GM23338 (cell line): ENCODE results near the gene PRCC. TPM values are rescaled to one million over a fixed set of nuclear protein-coding genes. Genes with fewer than 3 reads are reported as not detected.
A peak's percentile ranks its signal among the peaks of the same experiment; 100 is the strongest.

Experiments used
- ATAC-seq: fragments of 200-7000 bp; cut with Tn5 transposase; 3 replicates; pipeline ENCODE4 v1.9.1; 2020
- DNase-seq: peaks from one replicate; pipeline ENCODE4 v3.0.0-alpha.2; 2015; ENCODE audit warnings: low spot score
- H2AFZ ChIP-seq: fragments of 200-600 bp; sonication (generic); 2 replicates; pipeline ENCODE4 v1.8.0; 2016; ENCODE audit warnings: antibody characterized with exemption, mild to moderate bottlenecking, moderate library complexity
- H3F3A ChIP-seq: fragments of 200-600 bp; sonication (generic); replicated peaks from 2 replicates; pipeline ENCODE4 v1.8.0; 2017; ENCODE audit warnings: antibody characterized with exemption, mixed run types, low read depth
- H3K27ac ChIP-seq: fragments of 200-600 bp; sonication (generic); 2 replicates; pipeline ENCODE4 v1.6.1; 2016; ENCODE audit warnings: low read depth
- H3K27me3 ChIP-seq: fragments of 200-600 bp; sonication (generic); 2 replicates; pipeline ENCODE4 v1.8.0; 2016; ENCODE audit warnings: mild to moderate bottlenecking, mixed run types, moderate library complexity; ENCODE audit not compliant: insufficient read depth
- H3K36me3 ChIP-seq: fragments of 200-600 bp; sonication (generic); 2 replicates; pipeline ENCODE4 v1.8.0; 2016; ENCODE audit warnings: mild to moderate bottlenecking; ENCODE audit not compliant: insufficient read depth
- H3K4me1 ChIP-seq: fragments of 200-600 bp; sonication (generic); 2 replicates; pipeline ENCODE4 v1.8.0; 2016; ENCODE audit warnings: mild to moderate bottlenecking, moderate library complexity; ENCODE audit not compliant: insufficient read depth
- H3K4me2 ChIP-seq: fragments of 200-600 bp; sonication (generic); 2 replicates; pipeline ENCODE4 v1.7.1; 2017; ENCODE audit warnings: mixed run types
- H3K4me3 ChIP-seq: fragments of 200-600 bp; sonication (generic); 2 replicates; pipeline ENCODE4 v1.6.1; 2016; ENCODE audit warnings: mixed run types
- H3K79me2 ChIP-seq: fragments of 200-600 bp; sonication (generic); replicated peaks from 2 replicates; pipeline ENCODE4 v1.8.0; 2017; ENCODE audit warnings: mild to moderate bottlenecking; ENCODE audit not compliant: insufficient read depth
- H3K9me2 ChIP-seq: fragments of 200-600 bp; sonication (generic); 2 replicates; pipeline ENCODE4 v1.8.0; 2017; ENCODE audit not compliant: insufficient read depth
- H4K20me1 ChIP-seq: fragments of 200-600 bp; sonication (generic); replicated peaks from 2 replicates; pipeline ENCODE4 v1.8.0; 2017; ENCODE audit warnings: mild to moderate bottlenecking; ENCODE audit not compliant: insufficient read depth
- H3K27ac Mint-ChIP-seq: 2 replicates; pipeline ENCODE4 v1.8.0; 2020; ENCODE audit warnings: inconsistent platforms, mild to moderate bottlenecking, moderate library complexity, mixed read lengths
- H3K27me3 Mint-ChIP-seq: 3 replicates; pipeline ENCODE4 v1.8.0; 2022; ENCODE audit warnings: low read depth, mild to moderate bottlenecking, moderate library complexity, mixed read lengths, inconsistent platforms; ENCODE audit not compliant: insufficient read depth, poor library complexity
- H3K36me3 Mint-ChIP-seq: 3 replicates; pipeline ENCODE4 v1.8.0; 2021; ENCODE audit warnings: low read depth, mild to moderate bottlenecking, inconsistent platforms, moderate library complexity, mixed read lengths
- H3K4me1 Mint-ChIP-seq: 3 replicates; pipeline ENCODE4 v1.8.0; 2020; ENCODE audit warnings: mild to moderate bottlenecking, inconsistent platforms, mixed read lengths
- H3K4me3 Mint-ChIP-seq: 3 replicates; pipeline ENCODE4 v1.8.0; 2021; ENCODE audit warnings: moderate library complexity, mild to moderate bottlenecking, inconsistent platforms, mixed read lengths
- H3K9me3 Mint-ChIP-seq: 3 replicates; pipeline ENCODE4 v1.8.0; 2020; ENCODE audit warnings: moderate library complexity, mild to moderate bottlenecking, inconsistent platforms, mixed read lengths
- CREB1 ChIP-seq: fragments of 250-450 bp; sonication (Bioruptor Pico); IDR thresholded peaks from 2 replicates; pipeline ENCODE4 v1.5.0; 2020; ENCODE audit warnings: low read depth, mild to moderate bottlenecking, moderate library complexity
- EZH2 ChIP-seq: fragments of 200-600 bp; sonication (generic); IDR thresholded peaks from one replicate; pipeline ENCODE4 v1.8.0; 2017; ENCODE audit warnings: antibody characterized with exemption, mild to moderate bottlenecking, low read depth; ENCODE audit not compliant: unreplicated experiment
- JUNB ChIP-seq: IDR thresholded peaks from one replicate; pipeline ENCODE4 v1.6.1; 2016; ENCODE audit warnings: antibody characterized with exemption; ENCODE audit not compliant: unreplicated experiment
- NANOG ChIP-seq: IDR thresholded peaks from 2 replicates; pipeline ENCODE4 v1.6.1; 2016; ENCODE audit warnings: antibody characterized with exemption, borderline replicate concordance
- ZNF114 ChIP-seq: fragments of 250-450 bp; sonication (Bioruptor Pico); IDR thresholded peaks from 2 replicates; pipeline ENCODE4 v1.5.0; 2020; ENCODE audit warnings: mild to moderate bottlenecking, moderate library complexity
- polyA plus RNA-seq: library from polyadenylated mRNA; unstranded; fragments of >200 nt; fragmentation: Nextera tagmentation; extraction: Ambion mirVana; gene quantifications from 2 replicates; pipeline ENCODE4 v1.2.1, GENCODE V29; 2016
- total RNA-seq: library from RNA; depleted of rRNA; stranded (reverse); fragments of >200 nt; shearing (Covaris generic); gene quantifications from 2 replicates; pipeline ENCODE4 v1.2.3, GENCODE V29; 2014
- TF ChIP-seq, protein P1 (sequence below), 2 experiments: fragments of 200-600 bp in 1 of 2; sonication (generic) in 1 of 2; conservative IDR thresholded peaks; 2 replicates each; pipeline versions ENCODE4 v1.5.1 to v1.6.1; 2016 to 2017; ENCODE audit warnings: antibody characterized with exemption in 2 of 2, low read depth in 2 of 2, mild to moderate bottlenecking in 2 of 2, moderate library complexity in 1 of 2

PRCC gene
- total and polyA plus RNA-seq, 2 experiments from 2014 or later = 66.2 to 72.9 TPM

DNA sequence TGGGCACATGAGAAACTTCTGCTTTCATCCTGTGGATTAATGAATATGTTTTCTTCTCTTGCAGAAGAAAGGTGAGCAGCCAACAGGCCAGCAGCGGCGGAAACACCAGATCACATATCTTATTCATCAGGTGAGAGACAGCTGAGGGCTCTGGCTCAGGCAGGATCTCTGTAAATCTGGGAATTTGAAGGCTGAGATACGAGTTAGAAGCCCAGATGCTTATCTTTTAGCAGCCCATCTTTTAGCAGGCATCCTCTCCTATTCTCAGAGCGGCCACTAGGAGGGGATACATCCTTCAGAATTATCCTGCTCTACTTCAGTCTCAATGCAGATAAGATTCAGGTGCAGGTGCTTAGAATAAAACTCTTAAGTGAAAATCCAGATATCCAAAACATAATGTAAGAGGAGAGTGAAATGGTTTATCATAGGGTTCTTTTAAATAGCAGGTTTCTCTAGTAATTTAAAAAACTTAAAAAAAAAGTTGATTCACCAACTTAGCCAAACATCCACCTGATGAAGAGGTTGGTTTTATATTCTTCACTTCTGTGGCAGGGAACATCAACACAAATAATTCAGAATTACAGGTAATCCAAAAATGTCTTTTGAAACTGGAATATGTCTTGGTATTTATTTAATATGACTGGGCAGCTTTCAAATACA lies 30.0 kb downstream of the PRCC start:
- Histone ChIP-seq H2AFZ (no peak overlapping the region), H3F3A (peaks cover 33% of the 10 kb centered on the region), H3K4me2 (no peak overlapping the region), H3K79me2 (no peaks in the 10 kb centered on the region; the same call in 1 of the 2 replicates), H3K4me3 (no peak overlapping the region), H4K20me1 (peaks cover 22% of the 10 kb centered on the region), H3K36me3 (peaks cover 47% of the 10 kb centered on the region), H3K9me2 (no peaks in the 10 kb centered on the region), H3K4me1 (no peaks in the 10 kb centered on the region), H3K27me3 (no peaks in the 10 kb centered on the region), H3K27ac (no peak overlapping the region)
- H3K4me3 Mint-ChIP-seq = no peak overlapping the region
- H3K27me3 Mint-ChIP-seq = peaks cover 2% of the 10 kb centered on the region
- peak; percentile 86 for DNase-seq
- ATAC-seq = peak; percentile 93
- H3K27ac Mint-ChIP-seq = no peak overlapping the region
- TF ChIP-seq, protein P1, sequence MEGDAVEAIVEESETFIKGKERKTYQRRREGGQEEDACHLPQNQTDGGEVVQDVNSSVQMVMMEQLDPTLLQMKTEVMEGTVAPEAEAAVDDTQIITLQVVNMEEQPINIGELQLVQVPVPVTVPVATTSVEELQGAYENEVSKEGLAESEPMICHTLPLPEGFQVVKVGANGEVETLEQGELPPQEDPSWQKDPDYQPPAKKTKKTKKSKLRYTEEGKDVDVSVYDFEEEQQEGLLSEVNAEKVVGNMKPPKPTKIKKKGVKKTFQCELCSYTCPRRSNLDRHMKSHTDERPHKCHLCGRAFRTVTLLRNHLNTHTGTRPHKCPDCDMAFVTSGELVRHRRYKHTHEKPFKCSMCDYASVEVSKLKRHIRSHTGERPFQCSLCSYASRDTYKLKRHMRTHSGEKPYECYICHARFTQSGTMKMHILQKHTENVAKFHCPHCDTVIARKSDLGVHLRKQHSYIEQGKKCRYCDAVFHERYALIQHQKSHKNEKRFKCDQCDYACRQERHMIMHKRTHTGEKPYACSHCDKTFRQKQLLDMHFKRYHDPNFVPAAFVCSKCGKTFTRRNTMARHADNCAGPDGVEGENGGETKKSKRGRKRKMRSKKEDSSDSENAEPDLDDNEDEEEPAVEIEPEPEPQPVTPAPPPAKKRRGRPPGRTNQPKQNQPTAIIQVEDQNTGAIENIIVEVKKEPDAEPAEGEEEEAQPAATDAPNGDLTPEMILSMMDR (conservative IDR thresholded peaks at IDR 0.05; ENCODE audit: low read depth in 2 of 2) = peak; percentile 84 to 96
- no peak for TF ChIP-seq EZH2
- H3K36me3 Mint-ChIP-seq = peaks cover 84% of the 10 kb centered on the region
- no peaks in the 10 kb centered on the region for H3K4me1 Mint-ChIP-seq
- no peaks in the 10 kb centered on the region for H3K9me3 Mint-ChIP-seq

DNA sequence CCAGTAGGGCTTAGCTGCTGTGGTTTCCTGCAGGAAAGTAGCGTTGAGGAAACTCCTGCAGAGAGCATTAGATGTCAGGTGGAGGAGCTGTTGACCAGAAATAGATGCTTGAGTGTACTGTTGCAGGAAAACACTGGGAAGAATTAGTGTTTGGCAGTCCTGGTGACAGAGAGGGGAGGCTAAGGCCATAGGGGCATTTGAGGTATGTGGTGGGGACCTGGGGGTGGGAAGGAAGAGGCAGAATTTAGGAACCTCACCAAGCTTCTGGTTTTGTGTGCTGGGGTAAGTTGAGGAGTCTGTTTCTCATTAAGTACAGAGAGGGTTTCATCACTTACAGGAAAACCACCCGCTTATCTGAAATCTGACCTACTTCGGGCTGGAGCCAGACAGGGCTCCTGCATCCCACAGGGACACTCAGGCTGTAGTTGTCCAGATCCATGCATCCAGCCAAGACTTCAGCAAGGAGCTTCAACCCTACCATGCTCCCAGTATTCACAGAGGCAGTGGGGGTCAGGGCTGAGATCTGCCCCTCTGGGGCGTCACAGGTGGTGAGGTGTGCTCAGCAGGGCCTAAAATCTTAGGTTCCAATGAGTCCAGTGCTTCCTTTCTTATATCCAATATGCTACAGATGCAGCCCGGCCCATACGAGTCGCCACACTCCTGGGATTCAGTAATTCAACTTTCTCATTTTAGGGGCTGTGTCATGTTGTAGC lies 34.2 kb downstream of the PRCC start:
- peaks cover 12% of the 10 kb centered on the region; the same call in 1 of the 2 replicates for H3F3A ChIP-seq
- DNase-seq (no peak), ATAC-seq (no peak)
- no peaks in the 10 kb centered on the region for H3K4me1 ChIP-seq
- no peak overlapping the region for H3K4me3 ChIP-seq
- H4K20me1 ChIP-seq = peaks cover 14% of the 10 kb centered on the region; the same call in 1 of the 2 replicates
- Mint-ChIP-seq H3K36me3 (peaks cover 46% of the 10 kb centered on the region), H3K27ac (no peak overlapping the region), H3K4me3 (no peak overlapping the region), H3K9me3 (no peaks in the 10 kb centered on the region), H3K4me1 (no peaks in the 10 kb centered on the region), H3K27me3 (peaks cover 16% of the 10 kb centered on the region)
- peaks cover 15% of the 10 kb centered on the region for H3K36me3 ChIP-seq
- TF ChIP-seq NANOG (no peak), ZNF114 (no peak), JUNB (no peak), CREB1 (CRISPR knock-in tag) (no peak)
- TF ChIP-seq, protein P1 (conservative IDR thresholded peaks at IDR 0.05; ENCODE audit: low read depth in 2 of 2) = 0 out of 4 replicates have a peak, but pooled peaks of 1 of the 2 experiments have one; percentile 15
- no peaks in the 10 kb centered on the region; the same call in 1 of the 2 replicates for H3K79me2 ChIP-seq
- no peak overlapping the region for H3K4me2 ChIP-seq
- no peak overlapping the region for H3K27ac ChIP-seq
- H3K27me3 ChIP-seq = no peaks in the 10 kb centered on the region
- no peak overlapping the region for H2AFZ ChIP-seq
- no peaks in the 10 kb centered on the region for H3K9me2 ChIP-seq
